Vagina (tissue), 2 donors: ENCODE measurements around the gene ATP6V0C. TPM values are rescaled to one million over a fixed set of nuclear protein-coding genes. Genes with fewer than 3 reads are reported as not detected.

Experiments
- DNase-seq, 2 donors: peaks; one replicate each; pipeline ENCODE4 v3.0.0-alpha.2; 2017; ENCODE audit errors: extremely low spot score in 2 of 2
- H3K27ac ChIP-seq: fragments of 200-600 bp; sonication (generic); one replicate; pipeline ENCODE4 v1.5.1; 2019
- H3K27me3 ChIP-seq: fragments of 200-600 bp; sonication (generic); one replicate; pipeline ENCODE4 v1.5.1; 2019
- H3K36me3 ChIP-seq, 2 donors: fragments of 200-600 bp; sonication (generic); one replicate each; pipeline ENCODE4 v1.5.1; 2017 to 2019
- H3K4me1 ChIP-seq: fragments of 200-600 bp; sonication (generic); one replicate; pipeline ENCODE4 v1.5.1; 2019
- H3K4me3 ChIP-seq, 2 donors: fragments of 200-600 bp; sonication (generic); 1 replicate in 1 of 2; 2 replicates in 1 of 2; pipeline ENCODE4 v1.5.1; 2016 to 2019
- H3K9me3 ChIP-seq: fragments of 200-600 bp; sonication (generic); one replicate; pipeline ENCODE4 v1.5.1; 2019
- POLR2A ChIP-seq, 2 donors: fragments of 450-650 bp; IDR thresholded peaks; one replicate each; pipeline ENCODE4 v1.6.1; 2017; ENCODE audit warnings: antibody characterized with exemption in 2 of 2, mild to moderate bottlenecking in 2 of 2, moderate library complexity in 2 of 2
- POLR2AphosphoS5 ChIP-seq, 2 donors: sonication (generic); formaldehyde crosslinking; IDR thresholded peaks; one replicate each; pipeline ENCODE4 v1.9.0; 2017; ENCODE audit warnings: antibody characterized with exemption in 2 of 2, mild to moderate bottlenecking in 2 of 2, low read depth in 1 of 2; ENCODE audit not compliant: insufficient read depth in 1 of 2
- intact Hi-C: fragments of 100-400 bp; cut with DNase I; formaldehyde crosslinking; loops from one replicate; pipeline ENCODE4 v1.15.1; 2023
- total RNA-seq: library from RNA; depleted of rRNA; stranded (reverse); fragments of >200 nt; gene quantifications from one replicate; pipeline ENCODE4 v1.2.3, GENCODE V29; 2016
- TF ChIP-seq, protein P1 (sequence below), 3 experiments: fragments of 450-650 bp in 2 of 3; fragments of 200-600 bp in 1 of 3; sonication (generic) in 1 of 3; IDR thresholded peaks; one replicate each; pipeline ENCODE4 v1.5.1; 2017 to 2019; ENCODE audit warnings: antibody characterized with exemption in 3 of 3, mild to moderate bottlenecking in 2 of 3, moderate library complexity in 2 of 3

The ATP6V0C gene
- total RNA-seq, 1 donor from 2014 or later = 133 TPM

DNA sequence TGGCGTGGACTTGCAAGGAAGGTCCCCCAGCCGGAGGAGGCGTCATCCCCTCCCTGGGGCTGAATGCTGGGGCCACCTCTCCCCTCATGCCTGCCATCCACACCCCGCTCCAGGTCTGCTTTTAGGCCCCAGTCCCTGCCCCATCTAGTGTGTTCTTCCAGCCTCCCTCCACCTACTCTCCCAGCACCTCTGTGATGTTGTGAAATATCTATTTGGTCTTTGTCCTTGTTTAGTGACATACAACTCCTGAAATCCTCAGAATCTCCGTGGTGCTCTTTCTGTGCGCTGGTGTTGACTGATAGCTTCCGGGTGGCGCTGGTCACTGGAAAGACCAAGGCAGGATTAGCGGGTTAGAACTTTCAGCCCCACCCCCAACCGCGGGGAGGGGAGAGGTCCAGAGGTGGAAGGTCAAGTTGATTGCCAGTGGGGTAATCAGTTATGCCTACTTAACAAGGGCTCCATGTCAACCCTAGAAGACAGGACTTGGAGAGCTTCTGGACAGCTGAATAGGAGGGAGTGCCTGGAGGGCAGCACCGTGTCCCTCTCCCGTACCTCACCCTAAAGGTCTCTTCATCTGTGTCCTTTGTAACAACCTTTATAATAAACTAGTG lies 28.7 kb upstream of the ATP6V0C start:
- Histone ChIP-seq H3K4me1 (peaks cover 31% of the 10 kb centered on the region), H3K36me3 (no peaks in the 10 kb centered on the region), H3K27ac (no peak overlapping the region), H3K4me3 (no peak overlapping the region), H3K27me3 (no peaks in the 10 kb centered on the region), H3K9me3 (no peaks in the 10 kb centered on the region)
- no peak for TF ChIP-seq POLR2AphosphoS5 (IDR thresholded peaks at IDR 0.05; ENCODE audit: insufficient read depth in 1 of 2, low read depth in 1 of 2)
- no peak for TF ChIP-seq POLR2A (IDR thresholded peaks at IDR 0.05)
- TF ChIP-seq, protein P1, sequence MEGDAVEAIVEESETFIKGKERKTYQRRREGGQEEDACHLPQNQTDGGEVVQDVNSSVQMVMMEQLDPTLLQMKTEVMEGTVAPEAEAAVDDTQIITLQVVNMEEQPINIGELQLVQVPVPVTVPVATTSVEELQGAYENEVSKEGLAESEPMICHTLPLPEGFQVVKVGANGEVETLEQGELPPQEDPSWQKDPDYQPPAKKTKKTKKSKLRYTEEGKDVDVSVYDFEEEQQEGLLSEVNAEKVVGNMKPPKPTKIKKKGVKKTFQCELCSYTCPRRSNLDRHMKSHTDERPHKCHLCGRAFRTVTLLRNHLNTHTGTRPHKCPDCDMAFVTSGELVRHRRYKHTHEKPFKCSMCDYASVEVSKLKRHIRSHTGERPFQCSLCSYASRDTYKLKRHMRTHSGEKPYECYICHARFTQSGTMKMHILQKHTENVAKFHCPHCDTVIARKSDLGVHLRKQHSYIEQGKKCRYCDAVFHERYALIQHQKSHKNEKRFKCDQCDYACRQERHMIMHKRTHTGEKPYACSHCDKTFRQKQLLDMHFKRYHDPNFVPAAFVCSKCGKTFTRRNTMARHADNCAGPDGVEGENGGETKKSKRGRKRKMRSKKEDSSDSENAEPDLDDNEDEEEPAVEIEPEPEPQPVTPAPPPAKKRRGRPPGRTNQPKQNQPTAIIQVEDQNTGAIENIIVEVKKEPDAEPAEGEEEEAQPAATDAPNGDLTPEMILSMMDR (IDR thresholded peaks at IDR 0.05) = no peak
- DNase-seq = no peak
- intact Hi-C loops = no loop called here

DNA sequence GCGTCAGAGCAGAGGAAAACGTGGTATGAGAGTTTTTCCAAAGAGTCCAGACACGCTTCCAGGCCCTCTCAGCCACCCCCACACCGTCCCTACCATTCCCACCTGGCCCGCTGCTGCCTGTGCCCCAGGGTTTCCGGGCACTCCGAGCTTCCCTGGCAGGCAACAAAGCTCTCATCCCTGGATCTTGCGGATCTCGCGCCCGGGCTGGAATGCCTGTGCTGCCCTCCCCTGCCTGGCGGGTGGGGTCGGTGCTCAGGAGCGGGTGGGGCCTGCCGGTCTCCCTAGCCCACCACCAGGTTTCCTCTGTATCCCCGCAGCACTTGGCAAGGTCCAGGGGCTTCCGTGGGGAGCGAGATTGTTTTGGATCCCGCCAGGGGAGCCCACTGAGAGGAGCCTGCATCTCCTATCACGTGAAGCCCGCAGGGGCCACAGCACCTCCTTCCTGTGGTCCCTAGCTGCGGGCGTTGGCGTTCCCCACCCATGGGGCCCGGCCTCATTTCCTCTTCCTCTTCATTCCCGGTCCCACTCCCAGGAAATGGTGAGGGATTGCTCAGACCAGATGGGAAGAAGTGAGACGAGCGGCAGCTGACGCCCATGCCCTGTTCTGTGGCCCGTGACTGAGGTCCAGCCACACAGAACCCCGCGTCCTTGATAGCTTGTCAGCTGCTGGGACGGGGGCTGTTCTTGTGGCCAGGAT lies 27.8 kb upstream of the ATP6V0C start:
- TF ChIP-seq POLR2A (IDR thresholded peaks at IDR 0.05) (no peak), POLR2AphosphoS5 (IDR thresholded peaks at IDR 0.05; ENCODE audit: insufficient read depth in 1 of 2, low read depth in 1 of 2) (no peak)
- TF ChIP-seq, protein P1 (IDR thresholded peaks at IDR 0.05) = no peak
- intact Hi-C loops = no loop called here
- H3K36me3 ChIP-seq = no peaks in the 10 kb centered on the region
- DNase-seq = no peak
- no peak overlapping the region for H3K4me3 ChIP-seq
- no peaks in the 10 kb centered on the region for H3K9me3 ChIP-seq
- no peak overlapping the region for H3K27ac ChIP-seq
- H3K4me1 ChIP-seq = peaks cover 30% of the 10 kb centered on the region
- no peaks in the 10 kb centered on the region for H3K27me3 ChIP-seq

DNA sequence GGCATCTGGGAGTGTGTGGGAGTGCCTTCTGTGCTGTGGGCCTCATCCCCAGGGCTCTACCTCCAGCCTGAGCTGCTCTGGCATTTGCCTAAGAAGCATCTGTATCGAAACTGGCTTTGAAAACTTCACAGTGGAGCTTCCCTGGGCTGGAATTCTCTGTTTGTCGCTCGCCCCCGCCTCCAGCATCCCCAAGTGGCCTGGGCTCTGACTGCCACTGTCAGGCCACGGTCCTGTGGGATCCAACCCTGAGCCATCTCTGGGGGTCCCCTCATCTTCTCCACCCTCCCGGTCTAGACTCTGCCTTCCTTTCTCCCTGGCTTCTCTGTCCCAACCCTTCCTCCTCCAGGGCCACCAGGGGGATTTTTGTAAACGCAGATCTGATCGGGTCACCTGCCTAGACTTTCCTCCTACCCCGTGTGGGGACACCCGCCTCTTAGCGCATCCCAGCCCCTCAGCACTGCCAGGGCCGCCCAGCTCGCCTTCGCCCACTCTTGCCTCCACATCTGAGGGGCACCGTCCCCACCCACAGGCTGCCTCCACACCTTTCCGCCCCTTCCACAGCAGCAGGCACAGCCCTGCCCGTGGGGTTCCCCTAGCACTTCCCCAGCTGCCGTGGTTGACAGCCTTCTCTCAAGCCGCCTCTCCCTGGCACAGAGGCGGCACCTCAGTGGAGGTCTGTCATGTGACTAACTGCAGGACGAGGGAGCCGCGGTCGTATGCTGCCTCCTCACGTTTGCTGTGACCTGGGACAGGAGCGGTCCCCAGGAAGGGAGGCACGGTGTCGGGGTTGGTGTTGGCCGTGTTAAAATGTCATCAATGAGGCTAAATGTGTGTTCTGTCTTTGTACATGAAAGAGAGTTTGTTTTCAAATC lies 26.9 kb upstream of the ATP6V0C start:
- no peak overlapping the region for H3K27ac ChIP-seq
- H3K27me3 ChIP-seq = no peaks in the 10 kb centered on the region
- peaks cover 26% of the 10 kb centered on the region for H3K4me1 ChIP-seq
- no peak overlapping the region for H3K4me3 ChIP-seq
- no peaks in the 10 kb centered on the region for H3K9me3 ChIP-seq
- H3K36me3 ChIP-seq = no peaks in the 10 kb centered on the region
- no peak for DNase-seq
- TF ChIP-seq, protein P1 (IDR thresholded peaks at IDR 0.05) = peak in 1 of 3 experiments; percentile 5
- TF ChIP-seq POLR2A (IDR thresholded peaks at IDR 0.05) = no peak
- TF ChIP-seq POLR2AphosphoS5 (IDR thresholded peaks at IDR 0.05; ENCODE audit: insufficient read depth in 1 of 2, low read depth in 1 of 2) = no peak
- intact Hi-C loops = no loop called here

DNA sequence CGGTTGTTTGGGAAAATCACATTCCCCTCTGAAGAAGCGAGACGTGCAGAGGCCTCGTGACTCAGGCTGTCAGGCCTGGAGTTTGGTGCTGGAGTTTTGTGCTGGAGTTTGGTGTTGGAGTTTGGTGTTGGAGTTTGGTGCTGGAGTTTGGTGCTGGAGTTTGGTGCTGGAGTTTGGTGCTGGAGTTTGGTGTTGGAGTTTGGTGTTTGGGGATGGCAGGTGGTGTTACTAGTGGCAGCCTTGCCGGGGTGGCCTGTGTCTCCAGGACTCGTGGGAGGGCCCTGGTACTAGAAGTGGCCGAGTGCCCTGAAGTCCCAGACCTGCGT lies 26.3 kb upstream of the ATP6V0C start:
- Histone ChIP-seq H3K9me3 (no peaks in the 10 kb centered on the region), H3K4me3 (no peak overlapping the region), H3K36me3 (no peaks in the 10 kb centered on the region), H3K27ac (no peak overlapping the region), H3K4me1 (peaks cover 21% of the 10 kb centered on the region), H3K27me3 (no peaks in the 10 kb centered on the region)
- TF ChIP-seq POLR2AphosphoS5 (IDR thresholded peaks at IDR 0.05; ENCODE audit: insufficient read depth in 1 of 2, low read depth in 1 of 2) = no peak
- no peak for TF ChIP-seq POLR2A (IDR thresholded peaks at IDR 0.05)
- DNase-seq = no peak
- intact Hi-C loops = no loop called here

DNA sequence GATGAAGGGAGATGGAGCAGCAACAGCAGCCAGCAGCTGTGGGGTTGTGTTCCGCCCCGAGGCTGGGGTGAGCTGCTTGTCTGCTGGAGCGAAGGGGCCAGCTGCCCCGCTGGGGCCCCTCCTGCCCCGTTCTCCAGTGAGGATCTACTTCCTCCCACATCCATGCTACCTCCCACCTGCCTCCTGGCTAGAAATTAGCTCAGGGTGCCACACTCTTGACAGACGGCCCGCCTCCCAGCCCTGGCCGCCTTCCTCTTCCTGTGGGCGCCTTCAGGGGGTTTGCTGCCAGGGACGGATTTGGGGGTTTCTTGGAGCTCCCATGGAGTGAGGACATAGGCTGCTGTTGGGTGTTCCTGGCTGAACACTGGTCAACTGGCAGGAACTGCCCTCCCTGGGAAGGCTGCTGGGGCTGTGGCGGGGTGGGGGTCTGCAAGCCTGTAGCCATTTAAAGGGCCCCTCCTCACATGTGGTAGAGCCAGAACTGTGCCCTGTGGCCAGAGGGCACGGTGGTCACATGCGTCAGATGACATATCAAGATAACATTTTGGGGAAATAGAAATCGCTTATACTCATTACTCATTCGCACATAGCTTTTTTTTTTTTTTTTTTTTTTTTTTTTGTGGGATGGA lies 25.7 kb upstream of the ATP6V0C start:
- H3K27me3 ChIP-seq = no peaks in the 10 kb centered on the region
- H3K36me3 ChIP-seq = no peaks in the 10 kb centered on the region
- peaks cover 15% of the 10 kb centered on the region for H3K4me1 ChIP-seq
- no peak for DNase-seq
- no peaks in the 10 kb centered on the region for H3K9me3 ChIP-seq
- no peak overlapping the region for H3K4me3 ChIP-seq
- intact Hi-C loops = no loop called here
- H3K27ac ChIP-seq = no peak overlapping the region
- TF ChIP-seq POLR2A (IDR thresholded peaks at IDR 0.05) = no peak
